H1 (cell line): ENCODE results near the gene ALX1. TPM values are rescaled to one million over a fixed set of nuclear protein-coding genes. Genes with fewer than 3 reads are reported as not detected.
A peak's percentile ranks its signal among the peaks of the same experiment; 100 is the strongest.

Source experiments
- CTCF ChIA-PET: fragments of 300-600 bp; sonication (Branson Sonifier 250); formaldehyde crosslinking; loops from one replicate; lab custom pipeline; 2021; ENCODE audit not compliant: partially characterized antibody; lab: Charles Lee
- POLR2A ChIA-PET: fragments of 300-600 bp; sonication (Branson Sonifier 250); formaldehyde crosslinking; loops from one replicate; lab custom pipeline; 2021; ENCODE audit warnings: inconsistent platforms; ENCODE audit not compliant: partially characterized antibody; lab: Charles Lee
- DNase-seq, 2 experiments: peaks; one replicate each; pipeline versions ENCODE4 v3.0.0 to v3.0.0-alpha.2; 2010 to 2022; ENCODE audit warnings: low spot score in 2 of 2, low read depth in 1 of 2, mixed read lengths in 1 of 2
- FAIRE-seq: peaks from 2 replicates; lab custom pipeline; 2011; peaks lifted over from hg19 to GRCh38; lab: Jason Lieb, UNC
- H2AFZ ChIP-seq: 2 replicates; pipeline ENCODE4 v1.8.1; 2012; ENCODE audit warnings: low read length, inconsistent platforms
- H2AK5ac ChIP-seq: 2 replicates; pipeline ENCODE4 v1.6.1; 2013; ENCODE audit warnings: low read depth, low read length
- H2BK120ac ChIP-seq: replicated peaks from 2 replicates; pipeline ENCODE3; 2013; ENCODE audit warnings: low read depth, low read length, inconsistent platforms
- H2BK12ac ChIP-seq: 2 replicates; pipeline ENCODE4 v1.6.1; 2013; ENCODE audit warnings: low read depth, low read length
- H2BK15ac ChIP-seq: 2 replicates; pipeline ENCODE4 v1.6.1; 2013; ENCODE audit warnings: low read length
- H2BK20ac ChIP-seq: 2 replicates; pipeline ENCODE4 v1.6.1; 2013; ENCODE audit warnings: low read length
- H2BK5ac ChIP-seq: 2 replicates; pipeline ENCODE4 v1.6.1; 2013; ENCODE audit warnings: low read depth, low read length
- H3K14ac ChIP-seq: 2 replicates; pipeline ENCODE4 v1.6.1; 2013; ENCODE audit warnings: inconsistent platforms; ENCODE audit not compliant: insufficient read length
- H3K18ac ChIP-seq: 2 replicates; pipeline ENCODE4 v1.6.1; 2013; ENCODE audit warnings: low read length; ENCODE audit errors: extremely low read depth
- H3K23ac ChIP-seq: 2 replicates; pipeline ENCODE4 v1.6.1; 2013; ENCODE audit warnings: inconsistent platforms; ENCODE audit not compliant: insufficient read length
- H3K23me2 ChIP-seq: 2 replicates; pipeline ENCODE4 v1.6.1; 2013; ENCODE audit warnings: low read depth, low read length
- H3K27ac ChIP-seq: 2 replicates; pipeline ENCODE4 v1.6.1; 2011; ENCODE audit warnings: low read depth, low read length, inconsistent platforms
- H3K27me3 ChIP-seq, 4 experiments: replicated peaks in 1 of 4; 1 replicate in 1 of 4; 2 replicates in 3 of 4; pipeline versions ENCODE4 v1.6.1 to v1.8.1; 2011 to 2013; ENCODE audit warnings: low read length in 3 of 4, mild to moderate bottlenecking in 3 of 4, inconsistent platforms in 2 of 4, mixed read lengths in 2 of 4, moderate library complexity in 1 of 4; ENCODE audit not compliant: control insufficient read depth in 3 of 4, insufficient read depth in 3 of 4; ENCODE audit errors: extremely low read depth in 1 of 4
- H3K36me3 ChIP-seq, 4 experiments: 2 replicates each; pipeline versions ENCODE4 v1.6.1 to v1.8.1; 2011 to 2013; ENCODE audit warnings: mild to moderate bottlenecking in 4 of 4, low read length in 3 of 4, moderate library complexity in 2 of 4, control low read depth in 1 of 4, inconsistent platforms in 1 of 4; ENCODE audit not compliant: insufficient read depth in 4 of 4, control insufficient read depth in 2 of 4
- H3K4ac ChIP-seq: replicated peaks from 2 replicates; pipeline ENCODE3; 2013; ENCODE audit warnings: low read length, low read depth, mixed read lengths, inconsistent platforms; ENCODE audit not compliant: insufficient read length
- H3K4me1 ChIP-seq, 4 experiments: replicated peaks in 1 of 4; 1 replicate in 1 of 4; 2 replicates in 3 of 4; pipeline versions ENCODE4 v1.6.1 to v1.8.1; 2011 to 2013; ENCODE audit warnings: low read length in 3 of 4, inconsistent platforms in 2 of 4, mixed read lengths in 1 of 4; ENCODE audit not compliant: insufficient read depth in 4 of 4, control insufficient read depth in 3 of 4
- H3K4me2 ChIP-seq, 2 experiments: 2 replicates each; pipeline versions ENCODE4 v1.6.1 to v1.8.1; 2011 to 2013; ENCODE audit warnings: low read depth in 2 of 2, low read length in 2 of 2, control low read depth in 1 of 2, inconsistent platforms in 1 of 2, mild to moderate bottlenecking in 1 of 2; ENCODE audit not compliant: insufficient read depth in 1 of 2
- H3K4me3 ChIP-seq, 4 experiments: fragments of 200-600, 300-600 bp in 1 of 4; sonication (generic), shearing (Covaris generic), sonication (Bioruptor Twin) in 1 of 4; 2 replicates each; pipeline versions ENCODE4 v1.5.1 to v1.8.1; 2011 to 2016; ENCODE audit warnings: low read length in 4 of 4, low read depth in 3 of 4, control low read depth in 2 of 4, inconsistent platforms in 2 of 4, mild to moderate bottlenecking in 2 of 4, mixed read lengths in 1 of 4, moderate library complexity in 1 of 4; ENCODE audit not compliant: insufficient read depth in 2 of 4; ENCODE audit errors: extremely low read depth in 1 of 4
- H3K56ac ChIP-seq: replicated peaks from 2 replicates; pipeline ENCODE3; 2013; ENCODE audit warnings: low read depth, mild to moderate bottlenecking, mixed read lengths, low read length, inconsistent platforms; ENCODE audit not compliant: insufficient read length
- H3K79me1 ChIP-seq: 2 replicates; pipeline ENCODE4 v1.6.1; 2013; ENCODE audit warnings: low read depth, low read length, control low read depth
- H3K79me2 ChIP-seq, 2 experiments: 2 replicates each; pipeline versions ENCODE4 v1.6.1 to v1.8.1; 2012 to 2013; ENCODE audit warnings: low read length in 2 of 2, mild to moderate bottlenecking in 2 of 2, inconsistent platforms in 1 of 2; ENCODE audit not compliant: insufficient read depth in 2 of 2, control insufficient read depth in 1 of 2
- H3K9ac ChIP-seq, 4 experiments: replicated peaks in 1 of 4; 1 replicate in 1 of 4; 2 replicates in 3 of 4; pipeline versions ENCODE4 v1.6.1 to v1.8.1; 2011 to 2013; ENCODE audit warnings: low read depth in 3 of 4, low read length in 3 of 4, control low read depth in 2 of 4, mild to moderate bottlenecking in 2 of 4, moderate library complexity in 2 of 4, inconsistent platforms in 1 of 4; ENCODE audit errors: extremely low read depth in 1 of 4
- H3K9me3 ChIP-seq, 2 experiments: 2 replicates each; pipeline versions ENCODE4 v1.6.1 to v1.8.1; 2012 to 2013; ENCODE audit warnings: mild to moderate bottlenecking in 2 of 2, moderate library complexity in 2 of 2, control low read depth in 1 of 2, inconsistent platforms in 1 of 2, low read depth in 1 of 2, low read length in 1 of 2, mixed read lengths in 1 of 2; ENCODE audit not compliant: insufficient read depth in 2 of 2
- H4K20me1 ChIP-seq, 2 experiments: replicated peaks in 1 of 2; 2 replicates each; pipeline versions ENCODE3 to v1.8.1; 2011 to 2013; ENCODE audit warnings: inconsistent platforms in 2 of 2, low read length in 2 of 2, mild to moderate bottlenecking in 1 of 2; ENCODE audit not compliant: insufficient read depth in 2 of 2, control insufficient read depth in 1 of 2
- H4K5ac ChIP-seq: 2 replicates; pipeline ENCODE4 v1.6.1; 2013; ENCODE audit warnings: low read length, low read depth, mixed read lengths, inconsistent platforms; ENCODE audit not compliant: insufficient read length
- H4K8ac ChIP-seq: 2 replicates; pipeline ENCODE4 v1.8.0; 2013; ENCODE audit warnings: mild to moderate bottlenecking, moderate library complexity, low read length, inconsistent platforms; ENCODE audit not compliant: insufficient read depth; ENCODE audit errors: extremely low read depth
- H4K91ac ChIP-seq: replicated peaks from 2 replicates; pipeline ENCODE3; 2013; ENCODE audit warnings: low read length, mixed read lengths, inconsistent platforms; ENCODE audit not compliant: insufficient read length
- ASH2L ChIP-seq: fragments of 200-600, 300-600 bp; sonication (generic); IDR thresholded peaks from one replicate; pipeline ENCODE4 v1.7.1; 2017; ENCODE audit warnings: low read length
- BRCA1 ChIP-seq: IDR thresholded peaks from 2 replicates; pipeline ENCODE4 v1.6.1; 2012; ENCODE audit warnings: low read depth, low read length, improper control_type of control experiment
- EGR1 ChIP-seq: IDR thresholded peaks from 2 replicates; pipeline ENCODE4 v1.6.1; 2011; ENCODE audit warnings: low read depth, low read length, borderline replicate concordance
- FOSL1 ChIP-seq: IDR thresholded peaks from 2 replicates; pipeline ENCODE4 v1.6.1; 2011; ENCODE audit warnings: mild to moderate bottlenecking, low read depth, low read length, moderate library complexity; ENCODE audit not compliant: insufficient read depth
- HDAC2 ChIP-seq, 2 experiments: fragments of 300-600 bp in 1 of 2; sonication (generic) in 1 of 2; IDR thresholded peaks; 2 replicates each; pipeline ENCODE4 v1.6.1; 2011 to 2012; ENCODE audit warnings: low read depth in 2 of 2, low read length in 2 of 2, mild to moderate bottlenecking in 2 of 2, moderate library complexity in 2 of 2, borderline replicate concordance in 1 of 2, inconsistent platforms in 1 of 2
- JUN ChIP-seq: IDR thresholded peaks from 2 replicates; pipeline ENCODE4 v1.6.1; 2011; ENCODE audit warnings: low read depth, mild to moderate bottlenecking, improper control_type of control experiment, low read length
- KDM1A ChIP-seq: fragments of 200-600, 300-600 bp; sonication (generic); IDR thresholded peaks from 2 replicates; pipeline ENCODE4 v1.7.1; 2016; ENCODE audit warnings: mild to moderate bottlenecking, low read length, borderline replicate concordance
- KDM4A ChIP-seq: IDR thresholded peaks from one replicate; pipeline ENCODE4 v1.7.1; 2012; ENCODE audit warnings: low read depth, mild to moderate bottlenecking, moderate library complexity, low read length, inconsistent platforms; ENCODE audit not compliant: severe bottlenecking
- POU5F1 ChIP-seq: IDR thresholded peaks from 2 replicates; pipeline ENCODE4 v1.6.1; 2011; ENCODE audit warnings: low read depth, mild to moderate bottlenecking, low read length, moderate library complexity
- RFX5 ChIP-seq: IDR thresholded peaks from 2 replicates; pipeline ENCODE4 v1.6.1; 2011; ENCODE audit warnings: low read depth, low read length, improper control_type of control experiment, borderline replicate concordance
- SP1 ChIP-seq: IDR thresholded peaks from 2 replicates; pipeline ENCODE4 v1.6.1; 2011; ENCODE audit warnings: low read depth, low read length
- TBP ChIP-seq: IDR thresholded peaks from 2 replicates; pipeline ENCODE4 v1.6.1; 2011; ENCODE audit warnings: low read depth, low read length, improper control_type of control experiment
- TEAD4 ChIP-seq: IDR thresholded peaks from 2 replicates; pipeline ENCODE4 v1.6.1; 2012; ENCODE audit warnings: low read depth, low read length, inconsistent platforms, mixed read lengths
- WGBS, 2 experiments: shearing (Covaris generic) in 1 of 2; methylation state at CpG; one replicate each; pipeline versions ENCODE4 v1.1.6 to v1.1.7; 2013 to 2015; ENCODE audit warnings: low lambda C conversion rate in 2 of 2, mixed read lengths in 2 of 2, inconsistent platforms in 1 of 2, low coverage in 1 of 2, missing lambda C conversion rate in 1 of 2; ENCODE audit not compliant: insufficient replicate concordance in 2 of 2, insufficient coverage in 1 of 2, insufficient read length in 1 of 2; ENCODE audit errors: extremely low coverage in 1 of 2, missing lambda C conversion rate in 1 of 2; 5-methylcytosine and 5-hydroxymethylcytosine counted together
- polyA plus RNA-seq, 7 experiments: library from polyadenylated mRNA; depleted of rRNA in 3 of 7; stranded (reverse) in 5 of 7; unstranded in 2 of 7; fragments of >200 nt in 5 of 7; fragments of 200-250 nt in 2 of 7; gene quantifications; 1 replicate in 5 of 7; 2 replicates in 1 of 7; 4 replicates in 1 of 7; pipeline versions ENCODE4 v1.2.1 to v1.2.3, GENCODE V29; 2011 to 2013; ENCODE audit warnings: missing spikeins in 2 of 7, mixed read lengths in 2 of 7
- total RNA-seq: library from RNA; stranded (reverse); fragmentation: NEBNext Ultra II Directional; extraction: Animal tissue kit (Norgen Biotek cat#: 25700); gene quantifications from 2 replicates; pipeline ENCODE4 v1.2.1, GENCODE V29; 2021
- TF ChIP-seq, protein P1 (sequence below): IDR thresholded peaks from 2 replicates; pipeline ENCODE4 v1.6.1; 2011; ENCODE audit warnings: low read length, improper control_type of control experiment

ALX1 gene
- total and polyA plus RNA-seq, 2 of the 8 experiments (the other 6 are each of a cell fraction or from before 2014, with no cell fraction given): 0.41 to 0.73 TPM

DNA sequence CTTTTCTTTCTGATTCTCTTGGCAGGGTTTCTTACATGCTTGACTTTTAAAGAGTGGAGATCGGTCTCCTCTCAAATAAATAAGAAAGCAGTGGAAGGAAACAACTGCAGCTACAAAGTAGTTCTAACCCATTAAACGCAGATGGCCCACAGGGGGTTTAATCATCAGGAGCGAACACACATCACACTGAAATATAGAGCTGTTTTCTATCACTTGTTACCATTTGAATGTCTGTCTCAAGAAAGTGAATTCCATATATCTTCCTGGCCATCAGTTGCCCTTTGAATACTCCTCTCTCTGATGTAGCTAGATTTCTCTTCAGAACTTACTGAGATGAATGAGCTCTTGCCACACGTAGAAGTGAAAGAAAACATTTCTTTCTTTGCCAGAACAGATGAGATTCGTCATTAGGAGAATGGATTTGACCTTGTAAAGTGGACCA, 29.1 kb downstream of the ALX1 start:
- no peak overlapping the region for H3K14ac ChIP-seq
- H2BK15ac ChIP-seq: no peak overlapping the region
- DNase-seq (no peak), FAIRE-seq (no peak)
- H4K5ac ChIP-seq: no peak overlapping the region
- H3K23me2 ChIP-seq: no peaks in the 10 kb centered on the region
- 0 out of 2 replicates have a peak overlapping the region, but pooled peaks have one; percentile 7 for H2AFZ ChIP-seq
- H3K4ac ChIP-seq: no peak overlapping the region
- no peak overlapping the region for H3K56ac ChIP-seq
- no peaks in the 10 kb centered on the region for H4K20me1 ChIP-seq
- H3K23ac ChIP-seq: no peak overlapping the region
- no peak overlapping the region for H2BK120ac ChIP-seq
- H2BK12ac ChIP-seq: no peak overlapping the region
- no peak overlapping the region for H2AK5ac ChIP-seq
- no peak overlapping the region for H2BK5ac ChIP-seq
- H3K79me1 ChIP-seq: no peaks in the 10 kb centered on the region
- no peak overlapping the region for H4K91ac ChIP-seq
- no peaks in the 10 kb centered on the region for H3K79me2 ChIP-seq
- no peak overlapping the region for H3K4me3 ChIP-seq
- H3K9ac ChIP-seq: peak overlapping the region in 1 of 4 experiments; percentile 34; a peak in 1 of 7 replicates
- no peak overlapping the region for H4K8ac ChIP-seq
- no peaks in the 10 kb centered on the region for H3K36me3 ChIP-seq
- H3K18ac ChIP-seq: no peak overlapping the region
- no peaks in the 10 kb centered on the region for H3K9me3 ChIP-seq
- no peaks in the 10 kb centered on the region for H3K4me1 ChIP-seq
- no peak overlapping the region for H3K4me2 ChIP-seq
- ChIA-PET POLR2A (no interaction called here), CTCF (interaction anchor here (0.6 to 2.9 kb wide), 17 partner anchors 9 to 160 kb away, joined by 3 to 16 read pairs (median 3); no protein-coding TSS in a partner anchor)
- H3K27me3 ChIP-seq: no peaks in the 10 kb centered on the region
- no peak overlapping the region for H2BK20ac ChIP-seq
- WGBS, 2 experiments: 74% methylated on average over 5 of the region's 5 CpGs; no CpG with 5 or more reads in 1 of the 2 experiments
- no peak overlapping the region for H3K27ac ChIP-seq
- no peak for TF ChIP-seq JUN
- TF ChIP-seq ASH2L: no peak
- TF ChIP-seq POU5F1: no peak
- no peak for TF ChIP-seq FOSL1
- TF ChIP-seq, protein P1, sequence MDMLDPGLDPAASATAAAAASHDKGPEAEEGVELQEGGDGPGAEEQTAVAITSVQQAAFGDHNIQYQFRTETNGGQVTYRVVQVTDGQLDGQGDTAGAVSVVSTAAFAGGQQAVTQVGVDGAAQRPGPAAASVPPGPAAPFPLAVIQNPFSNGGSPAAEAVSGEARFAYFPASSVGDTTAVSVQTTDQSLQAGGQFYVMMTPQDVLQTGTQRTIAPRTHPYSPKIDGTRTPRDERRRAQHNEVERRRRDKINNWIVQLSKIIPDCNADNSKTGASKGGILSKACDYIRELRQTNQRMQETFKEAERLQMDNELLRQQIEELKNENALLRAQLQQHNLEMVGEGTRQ: no peak
- no peak for TF ChIP-seq KDM1A
- TF ChIP-seq TEAD4: no peak
- no peak for TF ChIP-seq KDM4A
- TF ChIP-seq RFX5: no peak
- TF ChIP-seq HDAC2 (IDR thresholded peaks at IDR 0.05; ENCODE audit: borderline replicate concordance in 1 of 2, low read depth in 2 of 2, low read length in 2 of 2): no peak
- TF ChIP-seq EGR1: no peak
- no peak for TF ChIP-seq SP1
- TF ChIP-seq TBP: no peak
- TF ChIP-seq BRCA1: no peak
